GM12878 (cell line): Measurements from ENCODE around the gene PIPOX.

Experiments used
- CREB1 ChIP-seq: IDR thresholded peaks from 2 replicates; pipeline ENCODE4 v1.6.1; 2012; ENCODE audit warnings: low read depth, mild to moderate bottlenecking, inconsistent platforms
- POLR2A ChIP-seq: IDR thresholded peaks from 2 replicates; pipeline ENCODE4 v1.6.1; 2011; ENCODE audit warnings: low read depth, mild to moderate bottlenecking, low read length
- TBL1XR1 ChIP-seq: IDR thresholded peaks from 2 replicates; pipeline ENCODE4 v1.6.1; 2012; ENCODE audit warnings: low read depth, low read length, improper control_type of control experiment
- ZNF274 ChIP-seq: IDR thresholded peaks from one replicate; pipeline ENCODE4 v1.8.0; 2011; ENCODE audit not compliant: insufficient read length, insufficient read depth

DNA sequence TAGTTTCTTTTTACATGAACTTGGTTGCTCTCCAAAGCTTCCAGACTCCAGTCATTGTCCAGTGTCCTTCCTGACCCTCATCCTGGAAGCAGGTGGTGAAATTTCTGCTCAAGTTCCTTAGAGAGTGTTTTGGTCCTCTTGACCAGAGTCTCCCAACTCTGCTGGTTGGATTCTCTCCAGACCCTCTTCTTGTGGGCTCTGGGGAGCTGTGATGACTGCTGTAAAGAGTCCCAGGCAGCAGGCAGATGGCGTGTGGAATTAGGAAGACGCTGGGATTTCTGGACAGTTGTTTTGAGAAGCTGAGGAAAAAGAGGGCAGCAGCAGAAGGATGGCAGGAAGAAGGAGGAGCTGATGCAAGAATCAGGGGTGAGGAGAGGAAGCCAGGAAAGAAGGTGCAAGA is 35.5 kb upstream of the PIPOX start:
- no peak for TF ChIP-seq ZNF274
- no peak for TF ChIP-seq POLR2A
- TF ChIP-seq CREB1: no peak
- no peak for TF ChIP-seq TBL1XR1
